GM12872 (cell line): ENCODE data around the gene KRT23.

ENCODE experiments used
- CTCF ChIP-seq: IDR thresholded peaks from 3 replicates; pipeline ENCODE4 v1.5.1; 2011; ENCODE audit warnings: low read depth, mild to moderate bottlenecking, low read length, moderate library complexity; ENCODE audit not compliant: insufficient read depth

The KRT23 gene

GRCh38 chr17:40896916-40897455 is 40.5 kb downstream of the KRT23 start:
- no peak for TF ChIP-seq CTCF

- TF ChIP-seq CTCF = no peak
These were observed 42.2 kb downstream of the KRT23 start for GRCh38 chr17:40895106-40895730.

GRCh38 chr17:40888196-40888720 is 49.2 kb downstream of the KRT23 start:
- no peak for TF ChIP-seq CTCF

GRCh38 chr17:40886090-40886489 is 51.4 kb downstream of the KRT23 start:
- TF ChIP-seq CTCF = no peak

GRCh38 chr17:40884708-40885512 is 52.5 kb downstream of the KRT23 start, which contains the start of gene KRT20:
Gene KRT20, minus strand, starts transcription at chr17:40885242. Its CDS starts 57 bp downstream, at chr17:40885185.
- TF ChIP-seq CTCF = no peak

GRCh38 chr17:40883626-40884334 is 53.7 kb downstream of the KRT23 start:
- TF ChIP-seq CTCF = no peak

- TF ChIP-seq CTCF = no peak
These were observed 54.4 kb downstream of the KRT23 start for GRCh38 chr17:40883031-40883430.
